Measurements from ENCODE around the gene RABEP1. TPM values are rescaled to one million over a fixed set of nuclear protein-coding genes. Genes with fewer than 3 reads are reported as not detected.

The RABEP1 gene
- polyA plus RNA-seq, 1 experiment, result 46.9 TPM

GRCh38 chr17:5380491-5381135 lies 98.5 kb downstream of the RABEP1 start:
- TF ChIP-seq CTCF (IDR thresholded peaks at IDR 0.05; ENCODE audit: low read depth, low read length), result no peak
- Histone ChIP-seq H3K9me3 (ENCODE audit: control insufficient read depth, insufficient read depth, low read length) (no peaks in the 10 kb centered on the region), H3K27me3 (ENCODE audit: control insufficient read depth, insufficient read depth, low read length) (no peaks in the 10 kb centered on the region), H3K4me3 (ENCODE audit: low read depth, low read length) (no peak overlapping the region), H3K27ac (ENCODE audit: low read depth, low read length) (peak overlapping the region; percentile 33)
- no peak for DNase-seq (ENCODE audit: low read depth, low spot score)
- CTCF ChIA-PET, result interaction anchor here (1.1 kb wide), 1 partner anchor 59 kb away, joined by 3 read pairs; the partner anchor contains the start of gene C1QBP
- POLR2A ChIA-PET, result no interaction called here

- CTCF ChIA-PET, result no interaction called here
- no peak overlapping the region for H3K27ac ChIP-seq (ENCODE audit: low read depth, low read length)
Observed at GRCh38 chr17:5381542-5381941, 99.5 kb downstream of the RABEP1 start.

GRCh38 chr17:5391678-5392077 lies 109.6 kb downstream of the RABEP1 start:
- Histone ChIP-seq H3K27me3 (ENCODE audit: control insufficient read depth, insufficient read depth, low read length) (no peaks in the 10 kb centered on the region), H3K4me3 (ENCODE audit: low read depth, low read length) (no peak overlapping the region), H3K27ac (ENCODE audit: low read depth, low read length) (no peak overlapping the region), H3K9me3 (ENCODE audit: control insufficient read depth, insufficient read depth, low read length) (no peaks in the 10 kb centered on the region)
- ChIA-PET CTCF (interaction anchor here (0.6 kb wide), 1 partner anchor 48 kb away, joined by 3 read pairs; no protein-coding TSS in a partner anchor), POLR2A (no interaction called here)
- TF ChIP-seq CTCF (IDR thresholded peaks at IDR 0.05; ENCODE audit: low read depth, low read length), result no peak
- DNase-seq (ENCODE audit: low read depth, low spot score), result no peak

More at GRCh38 chr17:5381542-5381941, 99.5 kb downstream of the RABEP1 start:
- no peak overlapping the region for H3K4me3 ChIP-seq (ENCODE audit: low read depth, low read length)
- no peak for DNase-seq (ENCODE audit: low read depth, low spot score)
- POLR2A ChIA-PET, result interaction anchor here (0.6 kb wide), 1 partner anchor 13 kb away, joined by 4 read pairs; no protein-coding TSS in a partner anchor
- H3K27me3 ChIP-seq (ENCODE audit: control insufficient read depth, insufficient read depth, low read length), result no peaks in the 10 kb centered on the region
- no peak for TF ChIP-seq CTCF (IDR thresholded peaks at IDR 0.05; ENCODE audit: low read depth, low read length)
- no peaks in the 10 kb centered on the region for H3K9me3 ChIP-seq (ENCODE audit: control insufficient read depth, insufficient read depth, low read length)

GRCh38 chr17:5396612-5397011 lies 114.5 kb downstream of the RABEP1 start:
- H3K27me3 ChIP-seq (ENCODE audit: control insufficient read depth, insufficient read depth, low read length), result no peaks in the 10 kb centered on the region
- H3K27ac ChIP-seq (ENCODE audit: low read depth, low read length), result no peak overlapping the region
- ChIA-PET POLR2A (no interaction called here), CTCF (no interaction called here)
- DNase-seq (ENCODE audit: low read depth, low spot score), result no peak
- H3K9me3 ChIP-seq (ENCODE audit: control insufficient read depth, insufficient read depth, low read length), result peaks cover 5% of the 10 kb centered on the region; the same call in 1 of the 2 replicates
- no peak for TF ChIP-seq CTCF (IDR thresholded peaks at IDR 0.05; ENCODE audit: low read depth, low read length)
- no peak overlapping the region for H3K4me3 ChIP-seq (ENCODE audit: low read depth, low read length)

GRCh38 chr17:5399767-5400166 lies 117.7 kb downstream of the RABEP1 start:
- DNase-seq (ENCODE audit: low read depth, low spot score), result no peak
- H3K27me3 ChIP-seq (ENCODE audit: control insufficient read depth, insufficient read depth, low read length), result no peaks in the 10 kb centered on the region
- TF ChIP-seq CTCF (IDR thresholded peaks at IDR 0.05; ENCODE audit: low read depth, low read length), result no peak
- peaks cover 5% of the 10 kb centered on the region; the same call in 1 of the 2 replicates for H3K9me3 ChIP-seq (ENCODE audit: control insufficient read depth, insufficient read depth, low read length)
- no peak overlapping the region for H3K4me3 ChIP-seq (ENCODE audit: low read depth, low read length)
- H3K27ac ChIP-seq (ENCODE audit: low read depth, low read length), result no peak overlapping the region
- POLR2A ChIA-PET, result no interaction called here
- CTCF ChIA-PET, result no interaction called here

Measured in AG04450 (cell line).